Mesenchymal stem cell (in vitro differentiated cells and primary cell): ENCODE measurements around the gene OTOS.

Experiments
- DNase-seq: peaks from one replicate; pipeline ENCODE4 v3.0.0-alpha.2; 2013
- H2AFZ ChIP-seq: one replicate; pipeline ENCODE4 v1.6.1; 2013; ENCODE audit warnings: low read depth, mild to moderate bottlenecking, control low read depth, inconsistent platforms, low read length, moderate library complexity
- H2AK5ac ChIP-seq: 2 replicates; pipeline ENCODE4 v1.6.1; 2013; ENCODE audit warnings: low read length, moderate library complexity, mild to moderate bottlenecking, inconsistent platforms; ENCODE audit not compliant: severe bottlenecking
- H2BK120ac ChIP-seq: one replicate; pipeline ENCODE4 v1.6.1; 2013; ENCODE audit warnings: low read depth, mild to moderate bottlenecking, inconsistent platforms, low read length, moderate library complexity
- H2BK12ac ChIP-seq, 2 experiments: one replicate each; pipeline ENCODE4 v1.6.1; 2013; ENCODE audit warnings: inconsistent platforms in 2 of 2, low read length in 2 of 2, mild to moderate bottlenecking in 2 of 2, moderate library complexity in 2 of 2, control low read depth in 1 of 2
- H2BK15ac ChIP-seq: one replicate; pipeline ENCODE4 v1.6.1; 2013; ENCODE audit warnings: mild to moderate bottlenecking, low read depth, inconsistent platforms; ENCODE audit not compliant: poor library complexity, severe bottlenecking
- H2BK5ac ChIP-seq: 2 replicates; pipeline ENCODE4 v1.6.1; 2013; ENCODE audit warnings: low read depth, mild to moderate bottlenecking, low read length, control low read depth, inconsistent platforms; ENCODE audit not compliant: poor library complexity, severe bottlenecking
- H3K14ac ChIP-seq, 2 experiments: one replicate each; pipeline ENCODE4 v1.6.1; 2013; ENCODE audit warnings: inconsistent platforms in 2 of 2, low read length in 2 of 2, control low read depth in 1 of 2, mild to moderate bottlenecking in 1 of 2, moderate library complexity in 1 of 2
- H3K18ac ChIP-seq, 2 experiments: one replicate each; pipeline ENCODE4 v1.6.1; 2013; ENCODE audit warnings: inconsistent platforms in 2 of 2, low read length in 2 of 2, control low read depth in 1 of 2, low read depth in 1 of 2, mild to moderate bottlenecking in 1 of 2
- H3K23ac ChIP-seq, 2 experiments: one replicate each; pipeline ENCODE4 v1.6.1; 2013; ENCODE audit warnings: inconsistent platforms in 2 of 2, low read length in 2 of 2, mild to moderate bottlenecking in 2 of 2, moderate library complexity in 2 of 2, control low read depth in 1 of 2
- H3K27ac ChIP-seq: 2 replicates; pipeline ENCODE4 v1.5.1; 2013; ENCODE audit warnings: mild to moderate bottlenecking, moderate library complexity, low read length, control low read depth, inconsistent platforms; ENCODE audit not compliant: poor library complexity, severe bottlenecking
- H3K27me3 ChIP-seq, 2 experiments: 2 replicates each; pipeline versions ENCODE4 v1.6.1 to v1.7.0; 2013; ENCODE audit warnings: low read length in 2 of 2, mild to moderate bottlenecking in 2 of 2, moderate library complexity in 2 of 2, control low read depth in 1 of 2, inconsistent platforms in 1 of 2; ENCODE audit not compliant: control insufficient read depth in 1 of 2, insufficient read depth in 1 of 2
- H3K36me3 ChIP-seq, 2 experiments: 2 replicates each; pipeline versions ENCODE4 v1.6.1 to v1.7.0; 2013; ENCODE audit warnings: low read length in 2 of 2, control low read depth in 1 of 2, inconsistent platforms in 1 of 2, low read depth in 1 of 2, mild to moderate bottlenecking in 1 of 2; ENCODE audit not compliant: insufficient read depth in 2 of 2, control insufficient read depth in 1 of 2
- H3K4ac ChIP-seq, 2 experiments: one replicate each; pipeline ENCODE4 v1.6.1; 2013; ENCODE audit warnings: inconsistent platforms in 2 of 2, low read length in 2 of 2, mild to moderate bottlenecking in 2 of 2, moderate library complexity in 2 of 2, control low read depth in 1 of 2, low read depth in 1 of 2
- H3K4me1 ChIP-seq: 2 replicates; pipeline ENCODE4 v1.6.1; 2013; ENCODE audit warnings: low read depth, low read length, control low read depth; ENCODE audit not compliant: control insufficient read depth, insufficient read depth
- H3K4me2 ChIP-seq: 2 replicates; pipeline ENCODE4 v1.6.1; 2013; ENCODE audit warnings: low read length, mild to moderate bottlenecking, inconsistent platforms; ENCODE audit not compliant: poor library complexity, severe bottlenecking
- H3K4me3 ChIP-seq, 2 experiments: 2 replicates each; pipeline versions ENCODE4 v1.5.1 to v1.7.0; 2013; ENCODE audit warnings: low read length in 2 of 2, mild to moderate bottlenecking in 2 of 2, control low read depth in 1 of 2, low read depth in 1 of 2; ENCODE audit not compliant: insufficient read depth in 1 of 2
- H3K79me1 ChIP-seq: replicated peaks from 2 replicates; pipeline ENCODE4 v1.6.1; 2013; ENCODE audit warnings: mild to moderate bottlenecking, control low read depth, low read length, inconsistent platforms; ENCODE audit not compliant: poor library complexity, severe bottlenecking
- H3K9ac ChIP-seq: 2 replicates; pipeline ENCODE4 v1.7.0; 2013; ENCODE audit warnings: mild to moderate bottlenecking, low read length, moderate library complexity
- H3K9me3 ChIP-seq: 2 replicates; pipeline ENCODE4 v1.7.0; 2013; ENCODE audit warnings: mild to moderate bottlenecking, low read length; ENCODE audit not compliant: control insufficient read depth
- H4K8ac ChIP-seq: one replicate; pipeline ENCODE4 v1.6.1; 2013; ENCODE audit warnings: inconsistent platforms, mild to moderate bottlenecking, low read length, moderate library complexity
- H4K91ac ChIP-seq: one replicate; pipeline ENCODE4 v1.6.1; 2013; ENCODE audit warnings: mild to moderate bottlenecking, low read length, inconsistent platforms
- WGBS: methylation state at CpG from one replicate; pipeline ENCODE4 v1.1.7; 2013; ENCODE audit warnings: mixed read lengths; 5-methylcytosine and 5-hydroxymethylcytosine counted together

Gene OTOS

GRCh38 chr2:240139666-240140393 is 628 bp downstream of the OTOS start:
- Histone ChIP-seq H3K36me3 (no peaks in the 10 kb centered on the region), H3K4me1 (peaks cover 14% of the 10 kb centered on the region), H3K27ac (no peak overlapping the region), H2BK15ac (no peak overlapping the region), H3K9ac (no peak overlapping the region), H3K9me3 (no peaks in the 10 kb centered on the region), H2BK12ac (no peak overlapping the region), H2AFZ (no peak overlapping the region), H4K8ac (no peak overlapping the region), H3K4me2 (no peak overlapping the region), H3K79me1 (no peaks in the 10 kb centered on the region), H3K4me3 (no peak overlapping the region), H2AK5ac (no peak overlapping the region), H2BK5ac (no peak overlapping the region), H4K91ac (no peak overlapping the region), H3K23ac (no peak overlapping the region), H2BK120ac (no peak overlapping the region), H3K27me3 (peaks cover 27 to 45% of the 10 kb centered on the region in 2 experiments), H3K14ac (no peak overlapping the region), H3K18ac (no peak overlapping the region), H3K4ac (no peak overlapping the region)
- WGBS = 64% methylated on average over 14 of the region's 14 CpGs
- DNase-seq = no peak

- H3K4me2 ChIP-seq = no peak overlapping the region
- H3K4me3 ChIP-seq = no peak overlapping the region
- no peaks in the 10 kb centered on the region for H3K79me1 ChIP-seq
- H2AFZ ChIP-seq = no peak overlapping the region
- H3K4me1 ChIP-seq = peaks cover 20% of the 10 kb centered on the region
- no peak overlapping the region for H2BK120ac ChIP-seq
- no peak overlapping the region for H4K91ac ChIP-seq
- H3K9ac ChIP-seq = no peak overlapping the region
- H3K36me3 ChIP-seq = peaks cover 0 to 3% of the 10 kb centered on the region in 2 experiments
- no peak overlapping the region for H3K14ac ChIP-seq
- no peak overlapping the region for H3K23ac ChIP-seq
- no peak overlapping the region for H3K4ac ChIP-seq
- no peak overlapping the region for H3K18ac ChIP-seq
- H2AK5ac ChIP-seq = no peak overlapping the region
- H2BK12ac ChIP-seq = no peak overlapping the region
- DNase-seq = no peak
- no peak overlapping the region for H2BK15ac ChIP-seq
- H3K27ac ChIP-seq = no peak overlapping the region
- no peaks in the 10 kb centered on the region for H3K9me3 ChIP-seq
- no peak overlapping the region for H2BK5ac ChIP-seq
- peaks cover 27 to 42% of the 10 kb centered on the region in 2 experiments for H3K27me3 ChIP-seq
- no peak overlapping the region for H4K8ac ChIP-seq
- 93% methylated on average over 15 of the region's 15 CpGs for WGBS
These were observed 1.4 kb downstream of the OTOS start for GRCh38 chr2:240139011-240139441.

GRCh38 chr2:240138254-240138984 is 2.0 kb downstream of the OTOS start:
- H4K8ac ChIP-seq = no peak overlapping the region
- no peak overlapping the region for H2BK12ac ChIP-seq
- peaks cover 4 to 8% of the 10 kb centered on the region in 2 experiments for H3K36me3 ChIP-seq
- H2AFZ ChIP-seq = no peak overlapping the region
- WGBS = 90% methylated on average over 9 of the region's 9 CpGs
- H4K91ac ChIP-seq = no peak overlapping the region
- no peak overlapping the region for H3K4me3 ChIP-seq
- no peak overlapping the region for H3K27ac ChIP-seq
- H3K79me1 ChIP-seq = peaks cover 4% of the 10 kb centered on the region
- H3K4ac ChIP-seq = no peak overlapping the region
- H3K23ac ChIP-seq = no peak overlapping the region
- no peak overlapping the region for H2AK5ac ChIP-seq
- peaks cover 27 to 37% of the 10 kb centered on the region in 2 experiments for H3K27me3 ChIP-seq
- H3K4me2 ChIP-seq = no peak overlapping the region
- H2BK120ac ChIP-seq = no peak overlapping the region
- no peak overlapping the region for H3K14ac ChIP-seq
- no peak overlapping the region for H2BK15ac ChIP-seq
- no peaks in the 10 kb centered on the region for H3K9me3 ChIP-seq
- no peak for DNase-seq
- H2BK5ac ChIP-seq = no peak overlapping the region
- H3K4me1 ChIP-seq = peaks cover 18% of the 10 kb centered on the region
- no peak overlapping the region for H3K9ac ChIP-seq
- H3K18ac ChIP-seq = no peak overlapping the region

- no peak overlapping the region for H2BK5ac ChIP-seq
- H4K91ac ChIP-seq = no peak overlapping the region
- H3K27ac ChIP-seq = no peak overlapping the region
- no peak for DNase-seq
- H3K23ac ChIP-seq = no peak overlapping the region
- no peak overlapping the region for H3K4me2 ChIP-seq
- no peak overlapping the region for H3K4me3 ChIP-seq
- no peak overlapping the region for H2AFZ ChIP-seq
- no peak overlapping the region for H3K9ac ChIP-seq
- H3K79me1 ChIP-seq = peaks cover 9% of the 10 kb centered on the region
- 91% methylated on average over 15 of the region's 19 CpGs for WGBS
- H2AK5ac ChIP-seq = no peak overlapping the region
- H3K4ac ChIP-seq = no peak overlapping the region
- no peak overlapping the region for H2BK12ac ChIP-seq
- H3K36me3 ChIP-seq = peaks cover 11 to 13% of the 10 kb centered on the region in 2 experiments
- no peak overlapping the region for H2BK15ac ChIP-seq
- H4K8ac ChIP-seq = peak overlapping the region; percentile 31
- peaks cover 20 to 31% of the 10 kb centered on the region in 2 experiments for H3K27me3 ChIP-seq
- peaks cover 18% of the 10 kb centered on the region for H3K4me1 ChIP-seq
- H3K18ac ChIP-seq = no peak overlapping the region
- no peak overlapping the region for H2BK120ac ChIP-seq
- H3K14ac ChIP-seq = no peak overlapping the region
- H3K9me3 ChIP-seq = no peaks in the 10 kb centered on the region
These were observed 2.7 kb downstream of the OTOS start for GRCh38 chr2:240137596-240138253.
